GM12878 (cell line): ENCODE measurements around the gene CPVL.

Experiments
- BACH1 ChIP-seq: fragments of 450-650 bp; IDR thresholded peaks from 2 replicates; pipeline ENCODE4 v1.6.1; 2017; ENCODE audit warnings: mild to moderate bottlenecking, borderline replicate concordance
- CREB1 ChIP-seq: IDR thresholded peaks from 2 replicates; pipeline ENCODE4 v1.6.1; 2012; ENCODE audit warnings: low read depth, mild to moderate bottlenecking, inconsistent platforms
- CTCF ChIP-seq, 3 experiments: IDR thresholded peaks in 2 of 3; conservative IDR thresholded peaks in 1 of 3; 2 replicates each; pipeline ENCODE4 v1.5.1; 2011; ENCODE audit warnings: low read depth in 3 of 3, low read length in 3 of 3, mild to moderate bottlenecking in 3 of 3, control low read depth in 2 of 3, moderate library complexity in 2 of 3, inconsistent platforms in 1 of 3, mixed read lengths in 1 of 3; ENCODE audit not compliant: control insufficient read depth in 2 of 3, insufficient read depth in 1 of 3; ENCODE audit errors: extremely low read depth in 1 of 3
- EGR1 ChIP-seq, 2 experiments: IDR thresholded peaks; 1 replicate in 1 of 2; 2 replicates in 1 of 2; pipeline ENCODE4 v1.6.1; 2011 to 2012; ENCODE audit warnings: low read depth in 2 of 2, low read length in 2 of 2, borderline replicate concordance in 1 of 2, mild to moderate bottlenecking in 1 of 2, moderate library complexity in 1 of 2
- EP300 ChIP-seq, 2 experiments: fragments of 150-350 bp in 1 of 2; IDR thresholded peaks; 2 replicates each; pipeline ENCODE4 v1.6.1; 2011 to 2012; ENCODE audit warnings: low read depth in 2 of 2, low read length in 2 of 2, borderline replicate concordance in 1 of 2, improper control_type of control experiment in 1 of 2, inconsistent platforms in 1 of 2; ENCODE audit not compliant: control insufficient read depth in 1 of 2
- ETV6 ChIP-seq, 2 experiments: fragments of 450-650 bp in 1 of 2; IDR thresholded peaks in 1 of 2; conservative IDR thresholded peaks in 1 of 2; 2 replicates each; pipeline ENCODE4 v1.6.1; 2014; ENCODE audit warnings: antibody characterized with exemption in 1 of 2, borderline replicate concordance in 1 of 2, low read depth in 1 of 2, mild to moderate bottlenecking in 1 of 2, moderate library complexity in 1 of 2
- FOS ChIP-seq: IDR thresholded peaks from 3 replicates; pipeline ENCODE4 v1.6.1; 2011; ENCODE audit warnings: borderline replicate concordance; ENCODE audit not compliant: insufficient read length; ENCODE audit errors: extremely low read depth
- HDAC6 ChIP-seq: fragments of 200-600 bp; sonication (generic); IDR thresholded peaks from one replicate; pipeline ENCODE4 v1.8.0; 2017; ENCODE audit warnings: antibody characterized with exemption; ENCODE audit not compliant: unreplicated experiment
- JUNB ChIP-seq: IDR thresholded peaks from 2 replicates; pipeline ENCODE4 v1.6.1; 2016; ENCODE audit warnings: antibody characterized with exemption, mild to moderate bottlenecking
- MEF2A ChIP-seq: IDR thresholded peaks from 2 replicates; pipeline ENCODE4 v1.6.1; 2011; ENCODE audit warnings: low read depth, mild to moderate bottlenecking, low read length, moderate library complexity; ENCODE audit not compliant: insufficient read depth
- RAD21 ChIP-seq: IDR thresholded peaks from 2 replicates; pipeline ENCODE4 v1.6.1; 2011; ENCODE audit warnings: mild to moderate bottlenecking, low read depth, low read length, moderate library complexity; ENCODE audit not compliant: insufficient read depth
- TAF1 ChIP-seq: IDR thresholded peaks from 2 replicates; pipeline ENCODE4 v1.6.1; 2011; ENCODE audit warnings: mild to moderate bottlenecking, low read depth, low read length, borderline replicate concordance

GRCh38 chr7:29105191-29105590 lies 41.1 kb downstream of the CPVL start:
- TF ChIP-seq CTCF (IDR thresholded peaks at IDR 0.05 in 2 of 3, conservative IDR thresholded peaks at IDR 0.05 in 1 of 3; ENCODE audit: control insufficient read depth in 2 of 3, extremely low read depth in 1 of 3, insufficient read depth in 1 of 3, low read depth in 3 of 3, low read length in 3 of 3) (no peak), TAF1 (no peak), MEF2A (no peak), FOS (no peak), EP300 (IDR thresholded peaks at IDR 0.05; ENCODE audit: borderline replicate concordance in 1 of 2, control insufficient read depth in 1 of 2, low read depth in 2 of 2, low read length in 2 of 2) (no peak), ETV6 (conservative IDR thresholded peaks at IDR 0.05 in 1 of 2, IDR thresholded peaks at IDR 0.05 in 1 of 2; ENCODE audit: borderline replicate concordance in 1 of 2, low read depth in 1 of 2) (no peak), RAD21 (no peak), BACH1 (no peak), EGR1 (IDR thresholded peaks at IDR 0.05; ENCODE audit: borderline replicate concordance in 1 of 2, low read depth in 2 of 2, low read length in 2 of 2) (no peak), CREB1 (no peak), HDAC6 (no peak), JUNB (no peak)
